ENCODE results near the gene UBTD2.
"Not testable (repeated sequence)": the region's sequence is repeated elsewhere in the genome, so short reads cannot be mapped to it uniquely, and the experiment has no call there.

DNA sequence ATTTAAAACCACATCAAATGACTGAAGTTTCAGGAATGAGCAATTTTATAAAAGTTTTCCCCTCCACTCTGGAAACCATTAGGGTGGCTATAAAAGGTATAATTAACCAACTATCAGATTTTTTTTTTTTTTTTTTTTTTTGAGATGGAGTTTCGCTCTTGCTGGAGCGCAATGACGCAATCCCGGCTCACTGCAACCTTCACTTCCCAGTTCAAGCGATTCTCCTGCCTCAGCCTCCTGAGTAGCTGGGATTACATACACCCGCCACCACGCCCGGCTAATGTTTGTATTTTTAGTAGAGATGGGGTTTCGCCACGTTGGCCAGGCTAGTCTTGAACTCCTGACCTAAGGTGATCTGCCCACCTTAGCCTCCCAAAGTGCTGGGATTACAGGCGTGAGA, 77.6 kb downstream of the UBTD2 start:
- TF ChIP-seq CTCF, POLR2A (IDR thresholded peaks at IDR 0.05): not testable (repeated sequence)
